Ovary (tissue), 3 donors: Measurements from ENCODE around the gene RBM41.

Experiments
- CTCF ChIP-seq, 3 donors: fragments of 450-650 bp in 2 of 3; fragments of 200-600 bp in 1 of 3; IDR thresholded peaks; one replicate each; pipeline versions ENCODE4 v1.5.1 to v1.8.0; 2016 to 2022; ENCODE audit warnings: antibody characterized with exemption in 3 of 3, mild to moderate bottlenecking in 1 of 3
- EP300 ChIP-seq: sonication (generic); formaldehyde crosslinking; IDR thresholded peaks from one replicate; pipeline ENCODE4 v1.6.1; 2017; ENCODE audit warnings: antibody characterized with exemption
- POLR2A ChIP-seq: fragments of 450-650 bp; IDR thresholded peaks from one replicate; pipeline ENCODE4 v1.6.1; 2017; ENCODE audit warnings: antibody characterized with exemption, mild to moderate bottlenecking, moderate library complexity
- donor health status: DM: no; HTN: no; CAD: no.

DNA sequence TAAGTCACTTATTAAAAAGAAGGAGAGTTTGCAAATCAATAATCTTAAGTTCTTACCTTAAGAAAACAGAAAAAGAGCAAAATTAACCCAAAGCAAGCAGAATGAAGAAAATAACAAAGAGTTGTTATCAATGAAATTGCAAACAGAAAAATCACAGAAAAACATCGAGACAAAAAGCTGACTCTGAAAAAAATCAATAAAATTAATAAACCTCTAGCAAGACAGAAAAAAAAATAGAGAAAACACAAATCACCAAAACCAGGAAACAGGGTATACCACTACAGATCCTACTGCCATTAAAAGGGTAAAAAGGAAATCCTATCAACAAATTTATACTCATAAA is 17.3 kb upstream of the RBM41 start:
- no peak for TF ChIP-seq CTCF (IDR thresholded peaks at IDR 0.05)
- TF ChIP-seq POLR2A: no peak
- no peak for TF ChIP-seq EP300
